SK-N-SH treated with all-trans-retinoic acid at 6 μM for 48 hours (cell line): ENCODE measurements around the gene SP7.

ENCODE experiments used
- ATAC-seq: fragments of 200-7000 bp; cut with Tn5 transposase; 3 replicates; pipeline ENCODE4 v1.9.1; 2020; ENCODE audit warnings: mild to moderate bottlenecking, moderate library complexity
- ARNTL ChIP-seq: fragments of 450-650 bp; formaldehyde crosslinking; IDR thresholded peaks from 2 replicates; pipeline ENCODE4 v1.5.0; 2020; ENCODE audit warnings: low read depth, mild to moderate bottlenecking, moderate library complexity, borderline replicate concordance
- BACH2 ChIP-seq: fragments of 250-450 bp; sonication (Bioruptor Pico); IDR thresholded peaks from 2 replicates; pipeline ENCODE4 v1.9.0; 2021; ENCODE audit warnings: mild to moderate bottlenecking, borderline replicate concordance
- CSDC2 ChIP-seq: fragments of 250-450 bp; sonication (Bioruptor Pico); IDR thresholded peaks from 2 replicates; pipeline ENCODE4 v1.5.0; 2020; ENCODE audit warnings: mild to moderate bottlenecking, moderate library complexity
- CSRNP3 ChIP-seq: fragments of 250-450 bp; sonication (Bioruptor Pico); IDR thresholded peaks from 2 replicates; pipeline ENCODE4 v1.5.1; 2021; ENCODE audit warnings: mild to moderate bottlenecking, moderate library complexity
- ESRRG ChIP-seq: fragments of 250-450 bp; sonication (Bioruptor Pico); IDR thresholded peaks from 2 replicates; pipeline ENCODE4 v1.6.1; 2021; ENCODE audit warnings: mild to moderate bottlenecking
- GLIS3 ChIP-seq: fragments of 250-450 bp; sonication (Bioruptor Pico); IDR thresholded peaks from 2 replicates; pipeline ENCODE4 v1.5.0; 2020; ENCODE audit warnings: mild to moderate bottlenecking, moderate library complexity
- ISL1 ChIP-seq: fragments of 250-450 bp; sonication (Bioruptor Pico); IDR thresholded peaks from 2 replicates; pipeline ENCODE4 v2.1.2; 2022; ENCODE audit warnings: mild to moderate bottlenecking, moderate library complexity
- PATZ1 ChIP-seq: fragments of 250-450 bp; sonication (Bioruptor Pico); IDR thresholded peaks from 2 replicates; pipeline ENCODE4 v1.8.0; 2020; ENCODE audit warnings: mild to moderate bottlenecking, moderate library complexity, borderline replicate concordance
- POU6F1 ChIP-seq: fragments of 250-450 bp; sonication (Bioruptor Pico); IDR thresholded peaks from 2 replicates; pipeline ENCODE4 v1.8.0; 2021; ENCODE audit warnings: low read depth, mild to moderate bottlenecking, moderate library complexity, borderline replicate concordance
- PPARA ChIP-seq: fragments of 250-450 bp; sonication (Bioruptor Pico); IDR thresholded peaks from 2 replicates; pipeline ENCODE4 v1.5.0; 2020; ENCODE audit warnings: mild to moderate bottlenecking, borderline replicate concordance
- RARB ChIP-seq: fragments of 250-450 bp; sonication (Bioruptor Pico); IDR thresholded peaks from 2 replicates; pipeline ENCODE4 v1.8.0; 2021; ENCODE audit warnings: mild to moderate bottlenecking, moderate library complexity
- SNAI2 ChIP-seq: fragments of 250-450 bp; sonication (Bioruptor Pico); IDR thresholded peaks from 2 replicates; pipeline ENCODE4 v1.5.0; 2020; ENCODE audit warnings: mild to moderate bottlenecking, moderate library complexity
- TCF4 ChIP-seq: fragments of 250-450 bp; sonication (Bioruptor Pico); IDR thresholded peaks from 2 replicates; pipeline ENCODE4 v1.8.0; 2021; ENCODE audit warnings: mild to moderate bottlenecking, moderate library complexity, borderline replicate concordance
- TOX ChIP-seq: fragments of 250-450 bp; sonication (Bioruptor Pico); IDR thresholded peaks from 2 replicates; pipeline ENCODE4 v1.8.0; 2021; ENCODE audit warnings: mild to moderate bottlenecking, moderate library complexity, borderline replicate concordance
- ZFP3 ChIP-seq: fragments of 250-450 bp; sonication (Bioruptor Pico); IDR thresholded peaks from 2 replicates; pipeline ENCODE4 v1.5.0; 2020; ENCODE audit warnings: mild to moderate bottlenecking, moderate library complexity
- ZNF565 ChIP-seq: fragments of 450-650 bp; formaldehyde crosslinking; conservative IDR thresholded peaks from 2 replicates; pipeline ENCODE4 v1.5.0; 2020; ENCODE audit warnings: low read depth, mild to moderate bottlenecking, moderate library complexity
- ZNF70 ChIP-seq: fragments of 450-650 bp; formaldehyde crosslinking; IDR thresholded peaks from 2 replicates; pipeline ENCODE4 v1.5.0; 2020; ENCODE audit warnings: mild to moderate bottlenecking, moderate library complexity
- ZNF8 ChIP-seq: fragments of 450-650 bp; formaldehyde crosslinking; IDR thresholded peaks from 2 replicates; pipeline ENCODE4 v1.5.0; 2020; ENCODE audit warnings: mild to moderate bottlenecking, moderate library complexity

The SP7 gene

GRCh38 chr12:53288322-53288721 lies 47.8 kb downstream of the SP7 start:
- TF ChIP-seq PPARA (CRISPR knock-in tag) (no peak), ESRRG (CRISPR knock-in tag) (no peak), CSRNP3 (CRISPR knock-in tag) (no peak), ZNF70 (CRISPR knock-in tag) (no peak), RARB (CRISPR knock-in tag) (no peak), ZNF565 (CRISPR knock-in tag) (no peak)
- ATAC-seq = no peak

GRCh38 chr12:53287741-53288216 lies 48.4 kb downstream of the SP7 start:
- peak; percentile 81 for ATAC-seq
- TF ChIP-seq SNAI2 (CRISPR knock-in tag) = no peak
- no peak for TF ChIP-seq BACH2 (CRISPR knock-in tag)
- TF ChIP-seq ZNF565 (CRISPR knock-in tag) = no peak
- TF ChIP-seq GLIS3 (CRISPR knock-in tag) = no peak
- TF ChIP-seq ZNF8 (CRISPR knock-in tag) = no peak
- TF ChIP-seq ESRRG (CRISPR knock-in tag) = no peak
- TF ChIP-seq ARNTL (CRISPR knock-in tag) = no peak
- TF ChIP-seq ISL1 (CRISPR knock-in tag) = no peak

GRCh38 chr12:53286448-53286847 lies 49.7 kb downstream of the SP7 start:
- ATAC-seq = no peak
- TF ChIP-seq POU6F1 (CRISPR knock-in tag) = no peak
- TF ChIP-seq ESRRG (CRISPR knock-in tag) = no peak
- no peak for TF ChIP-seq SNAI2 (CRISPR knock-in tag)
- no peak for TF ChIP-seq ARNTL (CRISPR knock-in tag)
- TF ChIP-seq CSRNP3 (CRISPR knock-in tag) = no peak
- no peak for TF ChIP-seq TCF4 (CRISPR knock-in tag)
- TF ChIP-seq GLIS3 (CRISPR knock-in tag) = no peak
- TF ChIP-seq ISL1 (CRISPR knock-in tag) = no peak
- TF ChIP-seq TOX (CRISPR knock-in tag) = no peak
- TF ChIP-seq PPARA (CRISPR knock-in tag) = no peak
- no peak for TF ChIP-seq CSDC2 (CRISPR knock-in tag)
- TF ChIP-seq, all 23 proteins: peak for 0

- ATAC-seq = no peak
Measured at GRCh38 chr12:53279888-53280498, 56.2 kb downstream of the SP7 start.

More at GRCh38 chr12:53279888-53280498, 56.2 kb downstream of the SP7 start:
- TF ChIP-seq CSDC2 (CRISPR knock-in tag) (no peak), RARB (CRISPR knock-in tag) (no peak), ZFP3 (CRISPR knock-in tag) (no peak), PPARA (CRISPR knock-in tag) (no peak), PATZ1 (CRISPR knock-in tag) (no peak), ZNF565 (CRISPR knock-in tag) (no peak), TOX (CRISPR knock-in tag) (no peak), ZNF70 (CRISPR knock-in tag) (no peak), ARNTL (CRISPR knock-in tag) (no peak)
- TF ChIP-seq, all 23 proteins: peak for 0
